ENCODE results near the gene B3GAT3. TPM values are rescaled to one million over a fixed set of nuclear protein-coding genes. Genes with fewer than 3 reads are reported as not detected.

The B3GAT3 gene
- total RNA-seq, 1 experiment from 2014 or later = 51.2 TPM

GRCh38 chr11:62573592-62574362, 48.0 kb downstream of the B3GAT3 start, which contains the start of gene EEF1G:
EEF1G (minus strand) TSS chr11:62573891; CDS start chr11:62573842, 49 bp downstream.
- no peak within 1 kb of the TSS for H2AFZ ChIP-seq (ENCODE audit: low read depth, low read length, poor library complexity, severe bottlenecking)
- TF ChIP-seq JUND (IDR thresholded peaks at IDR 0.05) (no peak), YY1 (IDR thresholded peaks at IDR 0.05; ENCODE audit: extremely low read depth, insufficient replicate concordance, low read depth, low read length) (peak; percentile 92), EZH2phosphoT487 (IDR thresholded peaks at IDR 0.05; ENCODE audit: borderline replicate concordance) (no peak), ZFX (IDR thresholded peaks at IDR 0.05) (peak; percentile 48; the same call in 1 of the 2 replicates), CBX3 (IDR thresholded peaks at IDR 0.05; ENCODE audit: low read depth) (no peak), SRF (IDR thresholded peaks at IDR 0.05; ENCODE audit: low read depth) (no peak), ZBTB33 (IDR thresholded peaks at IDR 0.05; ENCODE audit: extremely low read depth, insufficient replicate concordance, low read length) (peak; percentile 83), TCF7L2 (IDR thresholded peaks at IDR 0.05; ENCODE audit: borderline replicate concordance, extremely low read depth, insufficient read depth, insufficient read length) (no peak), ATF3 (IDR thresholded peaks at IDR 0.05) (no peak), FOSL1 (IDR thresholded peaks at IDR 0.05; ENCODE audit: low read depth) (no peak), EZH2 (IDR thresholded peaks at IDR 0.05) (no peak), REST (IDR thresholded peaks at IDR 0.05; ENCODE audit: low read depth) (no peak), SP1 (IDR thresholded peaks at IDR 0.05; ENCODE audit: low read depth) (peak; percentile 11; the same call in 1 of the 2 replicates), RAD21 (IDR thresholded peaks at IDR 0.05; ENCODE audit: low read depth) (no peak), ELF1 (IDR thresholded peaks at IDR 0.05; ENCODE audit: borderline replicate concordance, low read depth) (no peak), POLR2AphosphoS5 (IDR thresholded peaks at IDR 0.05; ENCODE audit: low read depth, low read length) (peak; percentile 90), CTCF (IDR thresholded peaks at IDR 0.05 in 2 of 3, conservative IDR thresholded peaks at IDR 0.05 in 1 of 3; ENCODE audit: borderline replicate concordance in 1 of 3, insufficient read depth in 1 of 3, low read depth in 2 of 3, low read length in 2 of 3) (no peak), EGR1 (IDR thresholded peaks at IDR 0.05; ENCODE audit: low read depth) (no peak), POLR2A (IDR thresholded peaks at IDR 0.05; ENCODE audit: borderline replicate concordance, extremely low read depth, insufficient read depth, insufficient read length) (peak; percentile 79)

More at GRCh38 chr11:62573592-62574362, 48.0 kb downstream of the B3GAT3 start, which contains the start of gene EEF1G:
- no peaks in the 10 kb centered on the region for H3K9me2 ChIP-seq (ENCODE audit: insufficient read depth)
- peak within 1 kb of the TSS; percentile 76 to 99 for H3K4me3 ChIP-seq (replicated peaks in 1 of 2; ENCODE audit: low read depth in 1 of 2, low read length in 2 of 2)
- peak within 1 kb of the TSS; percentile 87 for H3K4me2 ChIP-seq (ENCODE audit: low read length)
- H4K20me1 ChIP-seq (ENCODE audit: insufficient read depth) = peaks cover 8% of the 10 kb centered on the region; the same call in 1 of the 2 replicates
- peak; percentile 95 for ATAC-seq
- intact Hi-C loops (cut with micrococcal nuclease) = no loop called here
- peak within 1 kb of the TSS; percentile 94 for H3K27ac ChIP-seq (ENCODE audit: low read depth, low read length)
- H3K36me3 ChIP-seq (ENCODE audit: control insufficient read depth in 1 of 2, insufficient read depth in 2 of 2, low read length in 2 of 2) = peaks cover 35 to 61% of the 10 kb centered on the region in 2 experiments
- H3K9me3 ChIP-seq (ENCODE audit: control insufficient read depth in 1 of 2, insufficient read depth in 1 of 2, low read depth in 1 of 2, low read length in 2 of 2) = no peaks in the 10 kb centered on the region
- ChIA-PET POLR2A (interaction anchor here (0.6 to 1.8 kb wide), 34 partner anchors 9 to 282 kb away, joined by 3 to 52 read pairs (median 6); partner anchors contain the start of genes AHNAK, C11orf98, CSKMT and HNRNPUL2), CTCF (interaction anchor here (0.9 to 1.8 kb wide), 7 partner anchors 13 to 181 kb away, joined by 4 to 18 read pairs (median 5); partner anchors contain the start of gene TUT1), RAD21 (ENCODE audit: low non-redundant PET in 1 of 2, low total read pairs in 2 of 2, uncharacterized antibody in 2 of 2, unreplicated experiment in 2 of 2) (interaction anchor here (1.0 kb wide), 3 partner anchors 17 to 149 kb away, joined by 3 to 6 read pairs (median 3); partner anchors contain the start of gene TUT1 (in 2 of the 2))
- no TSS peak for BruUV-seq (replicated peaks)
- peaks cover 8 to 30% of the 10 kb centered on the region in 2 experiments for H3K4me1 ChIP-seq (ENCODE audit: control insufficient read depth in 1 of 2, insufficient read depth in 2 of 2, low read length in 2 of 2)
- peak; percentile 99 for DNase-seq (ENCODE audit: low read depth, low spot score)
- no peaks in the 10 kb centered on the region for H3K27me3 ChIP-seq (ENCODE audit: insufficient read depth, low read length)
- H3K9ac ChIP-seq (ENCODE audit: low read length) = peak within 1 kb of the TSS; percentile 98
- peaks cover 49% of the 10 kb centered on the region for H3K79me2 ChIP-seq (ENCODE audit: insufficient read depth, low read length)
